Left hindlimb (tissue), 1 donor: ENCODE measurements around the gene INPP5K.
A peak's percentile ranks its signal among the peaks of the same experiment; 100 is the strongest.
"Not testable (repeated sequence)": the region's sequence is repeated elsewhere in the genome, so short reads cannot be mapped to it uniquely, and the experiment has no call there.

Experiments used
- DNase-seq: peaks from one replicate; pipeline ENCODE4 v3.0.0-alpha.2; 2018

INPP5K gene

GRCh38 chr17:1546292-1546922 lies 30.0 kb upstream of the INPP5K start:
- no peak for DNase-seq

- DNase-seq, result no peak
Observed at GRCh38 chr17:1545618-1546017, 29.2 kb upstream of the INPP5K start.

GRCh38 chr17:1542316-1542715 lies 25.9 kb upstream of the INPP5K start:
- no peak for DNase-seq

- DNase-seq, result no peak
Observed at GRCh38 chr17:1541367-1541904, 25.0 kb upstream of the INPP5K start.

GRCh38 chr17:1539811-1540210 lies 23.4 kb upstream of the INPP5K start:
- no peak for DNase-seq

- no peak for DNase-seq
Observed at GRCh38 chr17:1535737-1536136, 19.3 kb upstream of the INPP5K start.

GRCh38 chr17:1533661-1534325 lies 17.4 kb upstream of the INPP5K start:
- DNase-seq, result no peak

GRCh38 chr17:1532836-1533602 lies 16.6 kb upstream of the INPP5K start:
- DNase-seq, result no peak

- no peak for DNase-seq
Observed at GRCh38 chr17:1529863-1530262, 13.5 kb upstream of the INPP5K start.

GRCh38 chr17:1526876-1527275 lies 10.5 kb upstream of the INPP5K start:
- not testable (repeated sequence) for DNase-seq

GRCh38 chr17:1522626-1523025 lies 6.2 kb upstream of the INPP5K start:
- DNase-seq, result no peak

- no peak for DNase-seq
Observed at GRCh38 chr17:1521086-1521640, 4.8 kb upstream of the INPP5K start.

- no peak for DNase-seq
Observed at GRCh38 chr17:1519678-1520077, 3.3 kb upstream of the INPP5K start.

GRCh38 chr17:1518410-1518809 lies 2.0 kb upstream of the INPP5K start:
- DNase-seq, result no peak

- peak; percentile 78 for DNase-seq
Observed at GRCh38 chr17:1515640-1516387, 598 bp downstream of the INPP5K start.

- no peak for DNase-seq
Observed at GRCh38 chr17:1512351-1512750, 4.1 kb downstream of the INPP5K start.

GRCh38 chr17:1511756-1512321 lies 4.6 kb downstream of the INPP5K start:
- DNase-seq, result peak; percentile 78

GRCh38 chr17:1511290-1511689 lies 5.1 kb downstream of the INPP5K start:
- DNase-seq, result peak; percentile 62

GRCh38 chr17:1509290-1509881 lies 7.0 kb downstream of the INPP5K start:
- no peak for DNase-seq

GRCh38 chr17:1508709-1509108 lies 7.7 kb downstream of the INPP5K start:
- DNase-seq, result not testable (repeated sequence)

- no peak for DNase-seq
Observed at GRCh38 chr17:1506649-1507267, 9.7 kb downstream of the INPP5K start.
